ENCODE measurements around the gene GMDS.
A peak's percentile ranks its signal among the peaks of the same experiment; 100 is the strongest.

GMDS gene

DNA sequence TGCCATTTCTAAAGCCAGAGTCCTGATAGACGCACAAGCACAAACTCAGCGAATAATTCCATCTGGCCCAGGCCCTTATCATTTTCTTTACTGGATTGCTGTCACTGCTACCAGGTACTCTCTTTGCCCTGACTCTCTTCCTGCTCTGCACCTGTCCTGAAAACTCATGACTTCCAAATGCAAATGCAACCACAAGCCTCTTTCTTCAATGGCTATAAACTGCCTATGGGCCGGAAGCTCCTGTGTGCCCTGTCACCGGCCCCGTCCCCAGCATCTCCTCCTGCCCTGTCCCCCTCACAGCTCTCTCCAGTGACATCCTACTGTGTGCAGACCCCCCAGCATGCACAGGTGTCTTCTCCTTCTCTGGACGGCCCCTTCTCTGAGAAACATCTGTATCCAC, 302.6 kb downstream of the GMDS start:
- DNase-seq (ENCODE audit: low read depth, low spot score), result no peak
- no peak overlapping the region for H3K4me3 ChIP-seq (ENCODE audit: low read length)

DNA sequence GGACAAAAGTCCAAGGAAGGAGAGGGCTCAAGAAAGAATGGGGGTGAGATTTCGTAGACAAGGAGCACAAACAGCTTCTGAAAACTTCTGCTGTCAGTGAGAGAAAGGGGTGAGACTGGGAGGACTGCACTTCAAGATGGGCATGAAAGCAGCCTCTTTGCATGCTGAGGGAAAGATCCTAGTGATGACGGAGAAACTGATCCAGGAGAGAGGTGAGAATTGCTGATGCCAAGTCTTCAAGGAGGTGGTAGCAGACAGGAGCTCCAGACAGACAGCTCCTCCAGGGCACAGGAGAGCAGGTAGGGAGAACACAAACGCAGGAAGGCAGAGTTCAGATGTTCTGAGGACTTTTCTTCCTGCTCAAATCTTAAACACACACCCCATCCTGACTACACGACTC, 303.9 kb downstream of the GMDS start:
- no peak overlapping the region for H3K4me3 ChIP-seq (ENCODE audit: low read length)
- DNase-seq (ENCODE audit: low read depth, low spot score), result no peak

DNA sequence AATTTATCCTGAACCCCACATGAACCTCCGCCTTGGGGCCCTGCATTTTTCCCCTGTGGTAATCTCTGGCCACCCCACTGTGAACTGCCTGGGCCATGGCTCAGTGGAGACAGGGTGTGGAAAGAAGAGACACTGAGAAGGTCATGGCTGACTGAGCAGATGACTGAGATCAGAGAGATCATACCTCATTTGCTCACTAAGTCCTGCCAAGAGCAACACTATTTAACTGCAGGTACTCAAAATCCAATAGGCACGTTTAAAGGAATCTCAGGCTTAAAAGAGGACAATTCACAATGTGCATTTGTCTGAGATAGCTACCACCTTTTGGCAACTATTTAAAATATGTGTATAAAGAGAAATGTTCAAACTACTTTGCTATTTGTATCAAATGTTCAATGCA, 305.0 kb downstream of the GMDS start:
- no peak for DNase-seq (ENCODE audit: low read depth, low spot score)
- no peak overlapping the region for H3K4me3 ChIP-seq (ENCODE audit: low read length)

DNA sequence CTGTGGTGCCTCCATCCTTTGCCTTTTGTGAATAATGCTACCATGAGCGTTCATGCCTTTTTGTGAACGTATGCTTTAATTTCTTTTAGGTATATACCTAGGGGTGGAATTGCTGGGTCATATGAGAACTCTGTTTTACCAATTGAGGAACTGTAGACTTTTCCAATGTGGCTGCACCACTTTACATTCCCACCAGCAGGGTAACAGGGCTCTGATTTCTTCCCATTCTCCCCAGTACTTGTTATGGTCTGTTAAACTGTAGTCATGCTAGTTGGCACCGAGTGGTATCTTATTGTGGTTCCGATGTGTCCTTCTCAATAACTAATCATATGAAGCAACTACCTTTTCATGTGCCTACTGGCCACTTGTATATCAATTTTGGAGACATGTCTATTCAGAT, 312.1 kb downstream of the GMDS start:
- no peak for DNase-seq (ENCODE audit: low read depth, low spot score)
- H3K4me3 ChIP-seq (ENCODE audit: low read length), result no peak overlapping the region

DNA sequence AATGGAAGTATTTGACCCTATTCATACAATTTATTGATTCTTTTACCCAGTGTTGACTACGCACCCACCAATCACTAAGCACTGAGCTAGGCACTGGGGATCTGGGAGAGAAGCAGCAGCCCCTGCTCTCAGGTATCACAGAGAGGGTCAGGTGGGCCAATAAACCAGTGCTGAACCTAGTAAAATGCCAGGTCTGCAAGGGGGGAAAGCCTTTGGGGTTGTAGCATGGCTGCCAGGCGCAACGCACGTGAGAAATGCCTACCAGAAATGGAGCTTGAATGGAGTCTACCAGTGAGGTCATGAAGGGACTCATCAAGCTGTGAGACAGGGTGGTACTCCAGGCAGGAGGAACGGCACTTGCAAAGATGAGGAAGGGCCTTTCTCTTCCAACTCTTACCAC, 313.6 kb downstream of the GMDS start:
- no peak for DNase-seq (ENCODE audit: low read depth, low spot score)
- H3K4me3 ChIP-seq (ENCODE audit: low read length), result no peak overlapping the region

DNA sequence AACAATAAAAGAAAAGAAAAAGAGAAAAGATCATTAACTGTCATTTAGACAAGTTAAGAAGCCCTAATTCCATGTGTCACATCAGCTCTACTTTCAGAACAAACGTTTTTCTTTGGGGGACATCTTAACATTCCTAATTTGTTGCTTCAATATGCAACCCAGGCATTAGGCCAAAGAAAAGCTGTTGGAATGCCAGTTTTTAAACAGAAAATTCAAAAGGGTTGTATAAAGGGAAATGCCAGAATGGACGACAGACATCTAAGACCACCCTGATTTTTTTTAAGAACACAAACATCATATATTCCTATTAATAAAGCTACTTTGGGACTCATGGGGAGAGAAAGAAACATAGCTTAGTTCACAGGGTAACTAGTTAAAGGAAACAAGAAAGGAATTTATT, 315.0 kb downstream of the GMDS start:
- DNase-seq (ENCODE audit: low read depth, low spot score), result no peak
- H3K4me3 ChIP-seq (ENCODE audit: low read length), result no peak overlapping the region

DNA sequence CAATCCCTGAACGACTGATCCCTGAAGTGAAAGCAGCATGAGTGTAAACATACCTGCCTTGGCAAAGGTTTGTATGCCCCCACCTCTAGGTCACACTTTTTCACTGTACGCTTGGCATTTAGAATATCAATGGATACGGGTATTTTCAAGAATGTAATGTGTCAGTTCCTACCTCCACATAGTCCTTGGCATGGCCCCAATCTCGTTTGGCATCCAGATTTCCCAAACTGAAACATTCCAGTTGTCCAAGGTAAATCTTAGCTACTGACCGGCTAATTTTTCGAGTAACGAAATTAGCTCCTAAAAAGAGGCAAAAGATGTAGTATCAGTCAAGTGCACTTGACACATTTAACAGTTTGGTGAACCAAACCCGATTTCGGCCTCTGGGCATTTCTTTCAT, 315.5 kb downstream of the GMDS start:
- H3K4me3 ChIP-seq (ENCODE audit: low read length), result no peak overlapping the region
- DNase-seq (ENCODE audit: low read depth, low spot score), result no peak

DNA sequence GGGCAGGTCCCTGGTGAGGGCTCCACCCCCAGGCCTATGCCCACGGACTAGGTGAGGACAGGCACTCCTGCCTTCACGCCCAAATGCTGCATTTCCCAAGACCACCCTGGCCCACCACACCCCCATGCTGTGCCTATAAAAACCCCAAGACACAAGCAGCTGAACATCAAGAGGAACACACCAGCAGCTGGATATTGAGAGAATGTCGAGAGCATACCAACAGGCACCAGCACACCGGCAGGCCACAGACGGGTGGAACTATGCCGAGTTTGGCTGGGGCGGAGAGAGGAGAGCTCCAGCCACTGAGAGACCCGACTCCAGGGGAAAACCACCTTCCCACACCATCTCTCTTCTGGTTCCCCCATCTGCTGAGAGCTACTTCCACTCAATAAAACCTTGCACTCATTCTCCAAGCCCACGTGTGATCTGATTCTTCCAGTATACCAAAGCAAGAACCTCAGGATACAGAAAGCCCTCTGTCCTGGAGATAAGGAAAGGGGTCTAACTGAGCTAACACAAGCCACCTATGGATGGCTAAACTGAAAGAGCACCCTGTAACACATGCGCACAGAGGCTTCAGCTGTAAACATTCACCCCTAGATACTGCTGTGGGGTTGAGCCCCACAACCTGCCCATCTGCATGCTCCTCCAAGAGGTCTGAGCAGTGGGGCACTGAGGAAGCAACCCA, 319.5 kb downstream of the GMDS start:
- no peak overlapping the region for H3K4me3 ChIP-seq (ENCODE audit: low read length)
- DNase-seq (ENCODE audit: low read depth, low spot score), result no peak

DNA sequence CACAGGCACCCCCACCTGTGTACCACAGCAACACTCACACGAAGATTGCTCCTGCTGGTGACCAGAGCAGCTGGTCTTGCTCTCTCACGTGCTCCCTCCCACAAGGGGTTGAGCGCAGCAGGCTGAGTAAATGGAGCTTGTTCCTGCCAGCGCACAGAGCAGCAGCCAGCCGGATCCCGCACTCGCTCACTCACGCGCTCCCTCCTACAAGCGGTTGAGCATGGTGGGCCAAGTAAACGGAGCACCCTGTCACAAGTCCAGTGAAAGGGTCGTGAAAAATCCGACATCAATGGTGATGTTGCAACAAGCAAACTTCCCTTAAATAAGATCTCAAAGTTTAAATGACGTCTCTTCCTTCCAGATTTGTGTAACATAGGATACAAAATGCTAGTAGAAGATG, 322.0 kb downstream of the GMDS start:
- DNase-seq (ENCODE audit: low read depth, low spot score), result no peak

DNA sequence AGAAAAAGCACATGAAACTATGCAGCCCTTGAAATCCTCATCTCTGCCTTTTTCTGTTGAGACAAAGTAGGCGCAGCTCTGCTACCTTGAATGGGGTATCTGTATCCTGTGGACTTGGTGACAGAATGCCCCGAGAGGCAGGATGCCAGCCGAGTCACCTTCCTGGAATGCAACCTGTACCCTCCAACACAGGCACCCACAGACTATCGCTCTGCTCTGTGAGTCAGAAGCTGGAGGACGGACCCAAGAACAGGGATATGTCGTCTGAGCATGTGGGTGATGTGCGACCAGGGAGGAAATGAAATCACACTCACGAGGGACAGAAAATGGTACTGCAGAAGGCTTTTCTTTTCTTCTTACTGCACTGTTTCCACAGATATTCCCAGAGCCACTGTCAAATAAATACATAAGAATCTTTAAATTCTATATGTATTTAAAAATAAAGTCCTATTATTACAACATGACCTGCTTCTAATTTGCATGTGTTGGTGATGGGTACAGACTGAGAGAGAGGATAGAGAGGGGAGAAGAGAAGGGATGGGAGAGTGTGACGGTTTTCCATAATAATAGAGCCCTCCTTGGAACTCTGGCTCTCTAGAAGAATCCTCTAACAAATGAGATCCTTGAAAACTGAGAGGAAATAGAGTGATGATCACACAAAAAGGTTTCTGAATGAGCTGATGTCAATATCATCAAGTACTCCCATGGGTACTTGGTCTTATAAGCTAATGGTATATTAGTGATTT, 327.6 kb downstream of the GMDS start:
- H3K4me3 ChIP-seq (ENCODE audit: low read length), result no peak overlapping the region
- no peak for DNase-seq (ENCODE audit: low read depth, low spot score)

More for the DNA sequence above, 322.0 kb downstream of the GMDS start:
- H3K4me3 ChIP-seq (ENCODE audit: low read length), result no peak overlapping the region

DNA sequence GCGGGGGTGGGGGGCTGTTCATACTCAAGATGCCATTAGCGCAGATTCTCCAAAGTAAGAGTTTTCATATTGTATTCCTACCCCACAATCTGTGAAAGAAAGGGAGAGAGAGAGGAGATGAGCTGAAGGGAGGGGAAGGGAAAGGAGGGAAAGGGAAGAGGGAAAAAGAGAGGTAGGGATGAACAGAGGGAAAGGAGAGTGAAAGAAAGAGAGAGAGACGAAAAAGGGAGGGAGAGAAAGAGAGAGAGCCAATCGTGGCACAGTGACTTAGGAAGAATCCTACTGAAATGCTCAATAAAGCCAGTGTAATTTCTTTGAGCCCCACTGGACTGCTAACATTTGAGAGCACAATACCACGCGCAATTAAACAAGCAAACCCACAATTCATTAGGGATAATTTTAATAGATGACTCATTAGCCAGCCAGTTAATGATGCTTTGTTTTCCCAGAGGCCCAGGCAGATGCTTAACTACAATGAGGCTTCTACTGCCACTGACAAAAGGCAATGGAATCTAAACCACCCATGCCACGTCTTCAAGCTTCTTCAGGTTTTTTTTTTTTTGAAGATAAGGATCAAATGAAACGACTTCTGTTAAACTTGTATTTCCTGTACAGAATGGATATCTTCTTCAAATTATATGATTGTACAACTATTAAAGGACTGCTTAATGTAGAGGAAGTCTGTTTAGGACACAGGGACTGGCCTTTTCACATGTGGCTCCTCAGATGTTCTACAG, 328.9 kb downstream of the GMDS start:
- peak; percentile 41 for DNase-seq (ENCODE audit: low read depth, low spot score)
- H3K4me3 ChIP-seq (ENCODE audit: low read length), result no peak overlapping the region

DNA sequence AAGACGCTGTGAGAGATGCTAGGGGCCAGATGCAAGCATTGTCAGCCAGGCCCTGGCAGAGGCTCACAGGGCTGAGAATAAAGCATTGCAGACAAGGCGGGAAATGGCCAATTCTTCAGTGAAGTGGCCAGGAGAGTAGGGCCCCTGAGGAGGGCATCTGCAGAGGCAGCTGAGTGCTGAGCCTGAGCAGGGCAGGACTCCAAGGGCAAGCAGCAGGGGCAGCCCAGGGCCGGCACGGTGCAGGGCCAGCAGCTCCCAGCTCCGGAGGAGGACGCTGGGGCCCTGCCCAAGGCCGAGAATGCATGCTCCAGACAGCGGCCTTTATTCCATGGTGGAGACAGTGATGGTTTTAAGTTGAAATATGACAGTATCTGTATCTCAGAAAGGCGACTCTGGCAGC, 330.2 kb downstream of the GMDS start:
- H3K4me3 ChIP-seq (ENCODE audit: low read length), result no peak overlapping the region
- no peak for DNase-seq (ENCODE audit: low read depth, low spot score)

DNA sequence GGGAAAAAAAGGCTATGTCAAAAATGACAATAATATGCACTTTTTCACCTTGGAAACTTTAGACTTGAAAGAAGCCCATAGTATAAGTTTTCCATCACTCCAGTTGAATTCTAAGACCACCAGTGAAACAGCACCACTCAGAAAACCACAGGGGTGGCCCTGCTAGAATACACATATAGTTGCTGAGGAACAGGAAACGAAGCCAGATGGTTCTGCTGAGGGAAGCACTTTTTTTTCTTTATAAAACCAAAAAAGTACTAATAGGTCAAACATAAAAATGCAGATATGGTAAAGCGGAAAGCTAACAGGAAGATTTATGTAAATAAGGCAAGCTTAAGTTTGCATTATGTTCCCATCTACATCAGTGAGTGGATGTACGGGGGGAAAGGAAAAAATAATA, 331.8 kb downstream of the GMDS start:
- no peak for DNase-seq (ENCODE audit: low read depth, low spot score)
- H3K4me3 ChIP-seq (ENCODE audit: low read length), result no peak overlapping the region

DNA sequence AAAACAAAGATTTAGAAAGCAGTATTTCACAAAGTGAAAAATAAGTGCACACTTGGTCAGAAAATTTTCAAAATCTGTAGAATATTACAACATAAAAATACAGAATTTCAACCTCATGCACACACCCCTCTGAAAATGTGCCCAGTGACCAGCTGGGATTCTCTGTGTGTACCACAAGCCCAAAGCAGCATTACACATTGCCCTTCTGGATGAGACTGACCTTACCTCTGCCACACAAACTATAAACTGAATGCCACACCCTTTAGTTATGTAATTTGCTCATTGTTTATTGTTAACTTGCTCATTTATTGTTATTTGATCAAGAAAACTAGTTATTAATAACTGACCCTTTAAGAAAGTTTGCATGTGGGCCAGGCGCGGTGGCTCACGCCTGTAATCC, 332.7 kb downstream of the GMDS start:
- no peak overlapping the region for H3K4me3 ChIP-seq (ENCODE audit: low read length)
- DNase-seq (ENCODE audit: low read depth, low spot score), result no peak

DNA sequence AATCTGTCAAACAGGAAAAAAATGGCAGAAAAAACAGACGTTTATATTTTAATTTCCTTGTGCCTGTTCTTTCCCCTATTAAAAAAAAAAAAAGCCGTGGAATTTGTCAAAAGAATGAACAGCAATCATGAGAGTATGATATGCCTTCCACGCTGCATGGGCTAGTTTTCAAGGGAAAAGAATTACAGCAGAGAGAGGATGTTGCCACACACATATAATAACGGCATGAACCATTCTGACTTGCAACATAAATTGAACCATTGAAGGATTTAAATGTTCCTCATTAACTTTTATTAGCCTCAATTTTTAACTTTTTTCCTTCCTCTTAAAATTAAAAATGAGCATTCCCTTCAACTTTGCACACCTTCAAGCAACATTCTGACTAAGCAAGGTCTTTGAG, 333.9 kb downstream of the GMDS start:
- no peak for DNase-seq (ENCODE audit: low read depth, low spot score)
- H3K4me3 ChIP-seq (ENCODE audit: low read length), result no peak overlapping the region

DNA sequence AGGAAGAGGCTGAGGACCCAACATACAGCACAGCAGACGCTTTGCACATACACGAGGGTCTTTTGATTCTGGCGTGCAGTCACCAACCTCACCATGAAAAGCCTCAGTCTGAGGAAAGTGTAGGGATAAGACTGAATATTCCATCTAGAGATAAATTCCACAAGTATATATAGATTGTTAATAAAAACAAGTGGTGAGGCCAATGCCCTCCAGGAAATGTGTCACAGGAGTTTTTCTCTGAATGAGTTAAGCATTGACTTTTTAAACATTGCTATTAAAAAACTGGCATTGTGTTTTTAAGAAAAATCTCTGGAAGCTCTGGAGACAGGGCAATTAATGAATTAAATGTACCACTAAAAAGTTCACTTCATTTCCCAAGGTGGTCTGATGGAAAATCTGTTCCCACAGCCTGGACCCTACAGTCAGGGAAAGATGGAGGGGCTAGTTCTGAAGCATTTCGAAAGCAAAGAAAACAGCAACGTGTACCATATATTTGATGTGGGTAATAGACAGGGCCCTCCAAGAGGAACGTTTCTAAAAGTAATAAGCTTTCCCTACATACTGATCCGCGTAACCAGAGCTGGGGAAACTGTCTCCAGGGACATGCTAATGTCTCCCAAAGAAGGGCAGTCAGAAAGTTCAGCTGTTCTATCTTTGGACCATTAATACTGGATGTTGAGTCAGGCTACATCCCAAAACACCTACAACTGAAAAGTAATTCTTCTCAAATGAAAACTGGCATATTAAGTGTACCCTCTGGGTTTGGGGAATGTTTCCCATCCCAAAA, 334.6 kb downstream of the GMDS start:
- DNase-seq (ENCODE audit: low read depth, low spot score), result no peak
- no peak overlapping the region for H3K4me3 ChIP-seq (ENCODE audit: low read length)

DNA sequence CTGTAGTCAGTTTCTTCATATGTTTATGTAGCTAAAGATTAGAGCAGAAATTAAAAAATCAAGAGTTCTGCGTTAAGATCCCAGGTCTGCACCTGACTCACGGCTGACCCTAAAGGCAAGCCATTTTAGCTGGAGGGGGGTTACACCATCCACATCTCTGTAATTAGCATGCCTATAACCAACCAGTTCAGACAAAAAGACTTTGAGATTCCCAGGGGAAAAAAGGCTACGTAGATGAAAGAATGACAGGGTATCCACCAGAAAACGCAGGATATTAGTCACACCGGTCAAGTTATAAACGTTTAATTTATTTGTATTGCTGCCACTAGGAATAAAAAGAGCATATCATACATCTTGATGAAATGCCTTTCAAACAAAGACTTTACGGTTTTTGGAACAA, 336.6 kb downstream of the GMDS start:
- no peak for DNase-seq (ENCODE audit: low read depth, low spot score)
- no peak overlapping the region for H3K4me3 ChIP-seq (ENCODE audit: low read length)

DNA sequence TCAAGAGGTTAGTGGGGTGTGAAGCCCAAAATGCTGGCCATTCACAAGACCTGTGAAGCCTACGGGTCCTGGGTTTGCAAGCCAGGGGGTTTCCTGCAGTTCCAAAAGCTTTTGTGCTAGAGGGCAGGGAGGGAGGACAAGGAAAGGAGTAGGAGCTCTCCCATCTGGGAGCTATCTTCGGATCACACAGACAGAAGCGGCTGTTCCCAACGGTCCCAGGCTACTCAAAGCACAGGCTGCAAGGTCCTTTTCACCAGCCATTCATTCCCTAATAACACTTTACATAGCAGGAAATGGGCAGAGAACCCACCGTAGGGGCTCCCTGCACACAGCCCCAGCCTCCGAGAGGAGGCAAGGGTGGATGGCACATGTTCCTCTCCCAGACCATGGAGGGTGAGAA, 338.8 kb downstream of the GMDS start:
- H3K4me3 ChIP-seq (ENCODE audit: low read length), result no peak overlapping the region
- no peak for DNase-seq (ENCODE audit: low read depth, low spot score)

DNA sequence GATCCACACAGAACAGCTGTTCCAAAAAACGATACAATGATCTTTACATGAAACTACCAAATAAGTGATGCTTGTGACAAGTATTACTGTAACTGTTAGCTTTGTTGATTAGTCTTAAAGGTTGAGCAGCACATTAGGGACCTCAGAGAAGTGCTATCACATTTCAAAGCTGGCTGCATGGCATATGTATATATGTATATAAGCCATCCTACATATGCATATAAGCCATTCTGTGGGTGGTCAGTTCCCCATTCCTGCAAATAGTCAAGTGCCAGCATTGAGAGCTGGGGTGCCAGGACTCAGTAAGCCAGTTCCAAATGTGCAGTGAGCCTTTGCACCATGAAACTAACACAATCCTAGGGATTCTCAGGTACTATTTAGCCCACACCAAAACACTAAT, 339.4 kb downstream of the GMDS start:
- H3K4me3 ChIP-seq (ENCODE audit: low read length), result no peak overlapping the region
- DNase-seq (ENCODE audit: low read depth, low spot score), result no peak

DNA sequence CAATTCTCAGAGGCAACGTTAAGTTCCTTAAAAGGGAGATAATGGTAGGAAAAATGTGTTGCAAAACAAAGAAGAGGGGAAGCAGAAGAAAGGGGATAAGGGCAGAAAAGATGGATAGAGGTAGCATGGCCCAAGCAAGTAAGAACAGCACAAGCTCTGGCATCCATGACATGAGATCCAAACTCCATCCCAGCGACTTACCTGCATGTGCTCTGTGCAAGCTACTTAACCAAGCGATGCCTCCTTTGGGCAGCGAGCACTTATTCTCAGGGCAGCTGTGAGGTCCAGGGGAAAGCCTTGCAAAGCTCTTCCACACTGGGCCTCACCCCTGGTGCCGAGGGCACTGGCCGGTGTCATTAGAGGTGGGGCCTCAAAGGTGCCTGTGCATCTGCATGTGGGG, 340.5 kb downstream of the GMDS start:
- no peak overlapping the region for H3K4me3 ChIP-seq (ENCODE audit: low read length)
- no peak for DNase-seq (ENCODE audit: low read depth, low spot score)
